Nucleus accumbens (tissue), 56 donors: ENCODE results near the gene SLC10A2.
"Not testable (repeated sequence)": the region's sequence is repeated elsewhere in the genome, so short reads cannot be mapped to it uniquely, and the experiment has no call there.

Source experiments
- DNase-seq, 56 donors: peaks; one replicate each; lab custom pipeline; 2025; lab: John Stamatoyannopoulos, UW

Gene SLC10A2, protein sequence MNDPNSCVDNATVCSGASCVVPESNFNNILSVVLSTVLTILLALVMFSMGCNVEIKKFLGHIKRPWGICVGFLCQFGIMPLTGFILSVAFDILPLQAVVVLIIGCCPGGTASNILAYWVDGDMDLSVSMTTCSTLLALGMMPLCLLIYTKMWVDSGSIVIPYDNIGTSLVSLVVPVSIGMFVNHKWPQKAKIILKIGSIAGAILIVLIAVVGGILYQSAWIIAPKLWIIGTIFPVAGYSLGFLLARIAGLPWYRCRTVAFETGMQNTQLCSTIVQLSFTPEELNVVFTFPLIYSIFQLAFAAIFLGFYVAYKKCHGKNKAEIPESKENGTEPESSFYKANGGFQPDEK

DNA sequence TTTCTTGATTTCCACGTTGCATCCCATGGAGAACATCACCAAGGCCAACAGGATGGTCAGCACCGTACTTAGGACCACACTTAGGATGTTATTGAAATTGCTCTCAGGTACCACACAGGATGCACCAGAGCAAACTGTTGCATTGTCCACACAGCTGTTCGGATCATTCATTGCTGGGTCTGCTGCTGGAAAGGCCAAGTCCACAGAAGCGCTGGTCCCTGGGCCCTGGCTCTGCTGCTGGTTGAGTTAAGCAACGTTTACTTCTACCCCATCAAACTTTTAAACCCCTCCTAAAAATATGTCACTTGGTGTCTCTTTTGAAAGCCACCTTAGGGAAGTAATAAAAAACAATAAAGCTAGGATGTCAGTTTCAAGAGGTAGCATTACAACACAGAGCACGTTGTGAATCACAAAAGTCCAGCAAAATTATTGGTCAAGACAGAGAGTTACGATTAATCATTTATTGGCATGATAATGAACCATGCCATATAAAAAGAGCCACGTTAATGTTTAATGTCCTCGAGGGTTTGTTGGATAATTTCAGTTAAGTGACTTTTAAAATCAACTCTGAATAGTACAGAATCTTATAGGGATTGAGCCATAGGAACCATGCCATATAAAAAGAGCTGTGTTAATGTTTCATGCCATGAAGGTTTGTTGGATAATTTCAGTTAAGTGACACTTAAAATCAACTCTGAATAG lies at the start of gene SLC10A2:
Gene SLC10A2, minus strand, starts transcription at position 339 of the 702 bp plus-strand sequence. Its CDS starts 168 bp downstream, at position 171.
- no peak for DNase-seq

DNA sequence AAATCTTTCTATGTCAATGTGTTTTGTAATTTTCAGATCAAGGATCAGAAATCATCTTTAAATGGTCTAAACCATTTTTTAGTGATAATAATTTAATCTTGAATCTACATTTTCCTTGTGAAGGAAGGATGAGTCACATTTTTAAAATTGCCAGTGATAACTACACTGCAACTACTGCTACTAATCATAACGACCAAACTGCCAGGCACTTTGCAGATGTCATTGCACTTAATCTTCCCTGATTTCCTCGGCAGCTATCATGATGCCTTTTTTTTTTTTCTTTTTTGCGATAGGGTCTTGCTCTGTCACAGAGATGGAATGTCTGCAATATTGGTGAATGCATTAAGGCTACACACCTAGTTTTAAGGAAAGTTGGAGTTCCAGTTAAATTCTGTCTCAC lies 41.4 kb upstream of the SLC10A2 start:
- no peak for DNase-seq

DNA sequence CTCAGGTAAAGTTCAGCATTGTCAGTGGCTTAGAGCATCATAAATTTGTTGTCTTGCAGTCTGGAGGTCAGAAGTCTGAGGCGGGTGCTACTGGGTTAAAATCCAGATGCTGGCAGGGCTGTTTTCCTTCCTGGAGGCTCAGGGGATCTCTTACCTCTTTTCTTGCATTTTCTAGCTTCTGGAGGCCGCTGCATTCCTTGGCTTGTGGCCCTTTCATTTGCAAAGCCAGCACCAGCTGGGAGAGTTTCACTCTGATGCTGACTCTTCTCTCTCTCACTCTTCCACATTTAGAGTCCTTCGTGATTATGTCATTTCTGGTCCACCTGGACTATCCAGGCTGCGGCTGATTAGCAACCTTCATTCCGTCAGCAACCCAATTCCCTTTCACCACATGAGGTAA lies 38.1 kb upstream of the SLC10A2 start:
- no peak for DNase-seq

DNA sequence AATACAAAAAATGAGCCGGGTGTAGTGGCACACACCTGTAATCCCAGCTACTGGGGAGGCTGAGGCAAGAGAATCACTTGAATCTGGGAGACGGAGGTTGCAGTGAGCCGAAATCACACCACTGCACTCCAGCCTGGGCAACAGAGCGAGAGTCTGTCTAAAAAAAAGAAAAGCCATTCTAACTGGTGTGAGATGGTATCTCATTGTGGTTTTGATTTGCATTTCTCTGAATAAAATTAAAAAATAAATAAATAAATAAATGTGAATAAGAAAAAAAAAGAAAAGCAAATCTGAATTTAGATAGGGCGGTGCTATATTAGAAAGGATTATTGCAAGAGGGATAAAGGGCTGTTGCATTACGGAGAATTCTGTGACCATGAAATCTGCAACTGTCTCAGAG lies 37.2 kb upstream of the SLC10A2 start:
- not testable (repeated sequence) for DNase-seq

DNA sequence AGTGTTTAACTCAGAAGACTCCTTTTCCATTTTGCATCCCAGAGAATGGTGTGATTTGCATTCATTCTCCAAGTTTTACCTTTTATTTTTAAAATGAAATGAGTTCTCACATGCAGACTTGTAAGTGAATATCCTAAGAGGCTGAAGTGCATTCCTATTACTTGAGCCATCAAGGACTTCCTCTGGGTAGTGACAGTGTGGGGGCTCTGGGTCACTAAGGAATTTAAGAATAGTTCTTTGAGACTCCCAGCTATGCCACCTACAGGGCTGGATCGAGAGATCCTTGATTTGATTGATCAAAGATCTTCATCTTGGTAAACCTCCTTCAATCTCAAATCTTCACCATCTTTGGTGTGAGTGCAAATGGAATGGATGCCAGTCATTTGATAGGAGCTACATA lies 36.3 kb upstream of the SLC10A2 start:
- DNase-seq: no peak

DNA sequence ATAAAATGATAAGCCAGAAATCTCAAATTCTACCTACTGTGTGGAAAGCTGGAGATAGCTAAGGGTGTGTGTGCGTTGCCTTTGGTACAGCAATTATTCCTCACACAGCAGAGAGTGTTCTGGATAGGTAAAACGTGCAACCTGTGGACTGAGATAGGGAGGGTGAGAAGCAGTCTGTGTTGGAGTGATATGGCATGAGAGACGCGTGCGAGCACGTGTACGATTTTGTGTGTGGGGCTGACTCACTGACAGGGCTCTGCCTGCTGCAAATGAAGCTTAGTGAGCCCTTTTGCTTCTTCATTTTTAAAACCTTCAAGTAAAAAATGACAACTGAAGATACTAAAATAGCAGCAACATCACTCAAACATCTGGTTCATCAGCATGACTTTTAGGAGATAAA lies 35.7 kb upstream of the SLC10A2 start:
- DNase-seq: peak in 15 of 56 donors; percentile 0 to 60 (median 3)

DNA sequence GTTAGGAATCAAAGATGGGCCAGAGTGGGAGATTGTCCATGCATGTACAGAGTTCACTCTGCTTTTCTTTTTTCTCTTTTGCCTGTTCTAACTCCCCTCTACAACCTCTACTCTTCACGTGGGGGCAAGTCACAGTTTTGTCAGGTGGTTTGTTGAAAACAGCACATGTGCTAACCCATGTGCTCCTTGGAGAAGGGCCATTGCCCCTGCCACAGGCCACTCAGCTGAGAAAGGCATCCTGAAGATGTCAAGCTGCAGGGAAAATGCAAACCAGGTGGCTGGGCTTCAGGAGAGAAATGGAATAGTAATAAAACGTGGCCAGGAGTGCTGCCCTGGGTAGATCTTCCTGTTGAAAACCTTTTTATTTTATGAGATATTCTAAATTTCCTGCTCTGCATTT lies 35.3 kb upstream of the SLC10A2 start:
- DNase-seq: no peak

DNA sequence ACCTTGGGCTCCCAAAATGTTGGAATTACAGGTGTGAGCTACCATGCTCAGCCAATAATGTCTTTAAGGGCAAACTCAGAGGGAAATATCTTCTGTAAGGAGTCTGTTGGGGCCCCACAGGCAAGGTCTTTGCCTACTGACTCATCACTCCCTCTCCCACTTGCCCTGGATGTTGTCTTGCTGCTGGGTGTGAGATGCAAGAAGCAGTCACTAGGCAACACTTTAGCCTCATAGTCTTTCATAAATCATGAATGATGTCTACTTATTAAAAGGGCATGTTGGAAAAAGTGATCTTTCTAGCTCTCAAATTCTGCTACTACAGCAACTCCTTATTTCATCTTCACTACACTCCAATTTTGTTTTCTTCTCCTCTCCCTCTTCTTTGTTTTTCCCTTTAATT lies 34.6 kb upstream of the SLC10A2 start:
- DNase-seq: no peak

DNA sequence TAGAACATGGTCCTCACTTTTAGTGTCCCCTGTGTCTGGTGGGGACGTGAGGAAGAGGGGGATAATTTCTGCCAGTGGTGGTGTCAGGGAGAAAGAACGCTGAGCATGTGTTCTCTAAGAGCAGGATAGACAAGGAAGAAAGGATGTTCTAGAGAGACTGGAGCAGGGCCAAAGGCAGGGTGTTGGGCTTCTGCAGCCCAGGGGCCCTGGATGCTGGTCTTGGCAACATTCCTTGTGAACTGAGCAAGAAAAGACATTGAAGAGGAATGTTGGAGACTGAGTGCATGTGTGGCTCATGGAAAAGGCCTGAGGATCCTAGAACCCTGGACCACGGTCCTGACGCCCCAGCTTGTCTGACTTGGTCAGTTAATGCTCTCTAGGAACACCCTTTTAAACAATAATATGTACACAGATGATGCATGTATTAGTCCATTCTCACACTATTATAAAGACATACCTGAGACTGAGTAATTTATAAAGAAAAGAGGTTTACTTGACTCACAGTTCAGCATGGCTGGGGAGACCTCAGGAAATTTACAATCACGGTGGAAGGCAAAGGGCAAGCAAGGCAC lies 33.6 kb upstream of the SLC10A2 start:
- DNase-seq: no peak

DNA sequence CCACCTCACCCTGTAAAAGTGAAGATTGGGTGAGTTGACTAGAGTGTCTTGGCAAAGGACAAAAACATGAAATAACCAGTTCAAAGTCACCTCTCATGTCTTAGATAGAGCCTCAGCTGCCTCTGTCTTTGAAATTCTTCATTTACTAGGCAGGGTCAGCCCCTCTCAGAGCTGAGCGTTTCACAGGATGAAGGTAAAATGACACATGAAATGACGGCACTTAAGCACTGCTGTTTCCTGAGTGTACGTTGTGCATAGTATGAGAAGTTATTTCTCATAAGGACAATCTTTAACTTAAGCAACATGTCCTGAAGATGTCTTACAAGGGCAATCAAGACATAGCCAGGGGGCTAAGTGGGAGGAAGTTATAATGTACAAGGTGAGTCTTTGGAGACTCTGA lies 32.3 kb upstream of the SLC10A2 start:
- DNase-seq: no peak

DNA sequence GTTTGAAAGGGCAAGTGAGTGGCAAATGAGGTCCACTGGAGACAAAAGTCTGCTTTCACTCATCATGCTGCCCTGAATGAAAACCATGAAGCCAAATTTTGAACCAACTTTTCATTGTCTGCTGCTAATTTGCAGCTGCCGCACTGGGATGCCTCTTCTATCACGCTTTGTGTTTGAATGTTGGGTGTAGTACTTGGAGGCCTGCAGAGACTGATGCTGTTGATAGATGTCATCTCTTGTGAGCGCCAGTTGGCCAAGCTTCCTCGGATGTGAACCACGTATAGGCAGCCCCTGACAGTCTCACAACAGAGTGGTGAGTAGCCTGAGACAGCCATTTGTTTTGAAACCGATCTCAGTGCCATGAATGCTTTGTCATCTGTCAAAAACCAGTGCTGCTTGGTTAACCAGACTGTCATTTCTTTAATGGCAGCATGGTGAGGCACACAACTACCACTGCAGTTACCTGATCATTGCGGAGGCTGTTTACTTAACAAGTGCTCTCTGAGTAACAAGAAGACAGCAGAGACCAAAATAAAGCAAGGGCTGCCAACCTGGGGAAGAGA lies 31.2 kb upstream of the SLC10A2 start:
- DNase-seq: peak in 50 of 56 donors; percentile 2 to 91 (median 61)

DNA sequence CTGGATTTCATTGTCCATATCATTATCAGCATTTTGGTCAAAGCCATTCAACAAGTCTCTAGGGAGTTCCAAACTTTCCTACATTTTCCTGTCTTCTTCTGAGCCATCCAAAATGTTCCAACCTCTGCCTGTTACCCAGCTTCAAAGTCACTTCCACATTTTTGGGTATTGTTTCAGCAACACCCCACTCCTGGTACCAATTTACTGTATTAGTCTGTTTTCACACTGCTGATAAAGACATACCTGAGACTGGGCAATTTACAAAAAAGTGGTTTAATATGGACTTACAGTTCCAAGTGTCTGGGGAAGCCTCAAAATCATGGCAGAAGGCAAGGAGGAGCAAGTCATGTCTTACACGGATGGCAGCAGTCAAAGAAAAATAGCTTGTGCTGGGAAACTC lies 27.4 kb upstream of the SLC10A2 start:
- DNase-seq: not testable (repeated sequence)

DNA sequence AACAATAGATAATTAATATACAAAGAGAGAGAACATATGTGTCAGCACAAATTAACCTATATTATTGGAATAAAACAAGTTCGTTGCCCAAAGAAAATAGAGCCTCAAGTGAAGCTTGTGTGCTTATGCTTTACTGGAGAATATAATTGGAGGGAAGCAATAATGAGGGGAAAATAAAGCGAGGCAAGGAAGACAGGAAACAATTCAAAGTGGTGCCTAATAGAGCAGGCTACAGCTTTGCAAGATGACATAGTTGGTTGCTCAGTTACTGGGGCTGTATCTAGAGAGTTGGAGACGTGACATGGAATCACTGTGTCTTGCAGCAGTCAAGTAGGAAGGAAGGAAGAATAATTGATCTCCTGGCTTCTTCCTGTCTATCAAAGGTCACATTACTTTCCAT lies 21.1 kb upstream of the SLC10A2 start:
- no peak for DNase-seq

DNA sequence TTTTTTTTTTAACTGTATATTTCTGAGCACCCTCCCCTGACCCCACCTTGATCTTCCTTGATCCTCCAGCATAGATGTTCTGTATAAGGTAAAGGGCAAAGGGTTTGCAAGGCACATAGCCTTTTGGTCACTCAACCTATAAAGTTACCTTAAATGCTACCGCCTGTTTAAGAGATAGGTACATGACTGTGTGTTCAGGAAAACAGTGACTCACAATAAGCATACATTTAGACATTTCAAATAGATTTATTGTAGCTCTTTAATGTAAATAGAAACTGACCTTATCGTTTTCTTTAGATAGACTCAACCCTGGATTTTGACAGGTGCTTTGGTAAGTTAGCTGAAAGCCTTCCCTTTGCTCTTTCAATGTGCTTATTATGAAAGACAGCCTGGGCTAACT lies 15.2 kb upstream of the SLC10A2 start:
- DNase-seq: no peak

DNA sequence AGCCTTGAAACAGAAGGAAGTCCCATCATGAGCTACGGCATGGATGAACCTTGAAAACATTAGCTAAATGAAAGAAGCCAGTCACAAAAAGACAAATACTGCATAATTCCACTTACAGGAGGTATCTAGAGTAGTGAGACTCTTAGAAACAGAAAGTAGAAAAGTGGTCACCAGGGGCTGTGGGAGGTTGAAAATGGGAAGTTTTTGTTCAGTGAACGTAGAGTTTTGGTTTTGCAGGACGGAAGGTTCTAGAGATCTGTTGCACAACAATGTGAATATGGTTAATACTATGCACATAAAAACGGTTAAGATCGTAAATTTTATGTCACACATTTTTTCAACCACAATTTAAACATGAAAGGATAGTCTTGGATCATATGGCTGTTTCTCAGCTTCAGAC lies 11.9 kb upstream of the SLC10A2 start:
- DNase-seq: no peak

DNA sequence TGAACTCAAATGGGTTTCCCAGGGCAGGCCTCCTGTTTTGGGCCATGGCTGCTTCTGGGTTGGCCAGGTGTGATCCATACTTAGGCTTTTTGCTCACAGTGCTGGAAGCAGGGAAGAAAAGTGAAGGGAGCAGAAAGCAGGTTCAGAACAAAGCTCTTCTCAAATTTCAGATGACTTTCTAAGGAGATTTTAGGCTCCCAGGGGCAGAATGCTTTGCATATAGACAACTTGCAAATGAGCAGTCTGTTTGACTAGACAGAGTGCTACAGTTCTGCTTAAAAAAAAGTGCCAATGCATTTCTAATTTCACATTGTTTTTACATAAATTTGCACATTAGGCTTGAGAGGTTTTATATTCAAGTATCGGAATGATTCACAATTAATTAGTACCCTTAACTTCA lies 2.6 kb upstream of the SLC10A2 start:
- no peak for DNase-seq

DNA sequence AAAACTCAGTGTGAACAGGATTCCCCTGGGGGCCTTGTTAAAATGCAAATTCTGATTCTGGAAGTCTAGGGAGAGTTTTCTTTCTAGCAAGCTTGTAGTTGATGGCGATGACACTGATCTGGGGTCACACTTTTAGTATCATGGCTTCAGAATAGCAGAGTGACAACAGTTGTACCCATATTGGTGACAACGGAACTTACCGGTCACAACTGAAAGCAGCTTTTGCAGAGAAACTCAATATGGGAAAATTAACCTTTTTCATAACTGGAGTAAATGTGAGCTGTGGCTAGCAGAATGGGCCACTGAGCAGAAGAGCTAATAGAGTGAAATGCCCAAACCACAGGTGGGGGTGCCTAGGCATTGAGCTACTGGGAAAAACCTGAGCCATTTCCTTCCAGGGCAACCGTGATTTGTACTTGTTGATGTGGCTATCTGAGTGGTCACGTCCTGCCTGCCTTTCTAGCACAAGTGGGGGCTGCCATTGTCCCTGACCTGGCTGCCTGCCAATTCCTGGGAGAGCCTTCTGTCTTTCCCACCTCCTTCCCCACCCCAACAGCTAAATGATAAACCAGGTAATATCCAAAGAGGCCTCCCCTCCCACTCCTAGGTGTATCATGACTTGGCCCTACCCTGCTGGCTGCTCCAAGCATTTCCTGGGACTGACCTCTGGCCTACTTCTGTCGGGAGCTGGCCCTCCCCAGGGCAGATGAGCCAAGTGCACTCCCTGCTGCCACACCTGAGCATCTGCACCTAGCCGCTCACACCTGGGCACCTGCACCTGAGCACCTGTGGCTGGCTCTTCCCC lies 1.7 kb upstream of the SLC10A2 start:
- no peak for DNase-seq

DNA sequence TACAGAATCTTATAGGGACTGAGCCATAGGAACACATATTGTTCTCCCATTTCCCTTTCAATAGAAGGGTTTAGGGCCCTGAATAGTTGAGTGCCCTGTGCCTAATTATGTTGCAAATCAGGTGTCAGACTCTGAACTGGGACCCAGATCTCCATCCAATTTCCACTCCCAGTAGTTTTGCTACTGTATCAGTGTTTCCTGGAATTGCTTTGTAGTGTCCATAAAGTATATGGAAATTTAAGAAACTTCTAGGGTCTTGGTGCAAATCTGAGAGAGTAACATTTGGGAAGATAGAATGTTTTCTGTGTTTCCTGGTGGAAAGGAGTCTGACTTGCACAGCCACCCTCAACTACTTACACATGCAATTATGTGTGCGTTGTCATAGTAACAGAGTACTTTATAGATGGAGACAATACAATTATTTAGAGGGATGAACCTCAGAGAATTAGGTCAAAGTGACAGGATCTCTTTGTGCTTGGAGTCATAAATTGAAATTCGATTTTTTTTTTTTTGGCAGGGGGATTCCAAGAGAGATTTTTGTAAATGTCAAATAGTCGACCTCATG lies 646 bp upstream of the SLC10A2 start:
- DNase-seq: no peak

DNA sequence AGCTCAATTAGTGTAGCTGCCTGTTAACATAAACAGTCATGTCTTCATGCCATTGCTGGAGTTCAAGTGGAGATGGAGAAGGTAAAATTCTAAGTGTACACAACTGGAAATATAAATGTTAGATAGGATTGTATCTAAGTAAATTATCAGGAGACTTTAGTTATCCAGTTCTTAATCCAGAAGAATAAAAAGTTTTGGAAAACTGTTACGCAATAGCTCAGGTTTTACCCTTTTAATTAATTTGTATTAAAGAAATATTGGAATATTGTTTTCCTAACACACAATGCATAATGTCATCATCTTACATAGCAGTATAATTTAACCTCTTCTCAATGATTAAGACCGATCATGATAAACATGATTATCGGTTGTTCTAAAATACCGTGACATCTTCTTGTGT lies 2.8 kb downstream of the SLC10A2 start:
- no peak for DNase-seq

DNA sequence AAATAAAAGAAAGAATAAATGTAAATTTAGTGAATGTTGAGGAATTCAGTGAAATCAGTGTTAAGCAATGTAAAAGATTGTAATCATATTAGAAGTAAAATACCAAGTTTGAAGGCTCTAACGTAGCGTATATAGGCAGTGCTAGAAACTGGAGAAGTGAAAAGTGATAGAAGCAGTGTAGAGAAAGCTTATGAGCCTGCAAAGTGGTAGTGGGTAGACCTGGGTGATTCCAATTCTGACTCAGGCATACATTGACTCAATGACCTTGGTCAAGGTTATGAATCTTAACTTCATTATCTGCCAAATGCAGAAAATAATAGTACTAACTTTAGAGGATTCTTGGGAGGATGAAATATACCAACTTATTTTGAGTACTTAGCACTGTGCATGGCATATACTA lies 4.1 kb downstream of the SLC10A2 start:
- DNase-seq: no peak
